ENCODE measurements around the gene PRKG1.
"Not testable (repeated sequence)": the region's sequence is repeated elsewhere in the genome, so short reads cannot be mapped to it uniquely, and the experiment has no call there.

PRKG1 gene

GRCh38 chr10:51700228-51700817 is 626.0 kb downstream of the PRKG1 start:
- DNase-seq (ENCODE audit: low read depth) = no peak

DNA sequence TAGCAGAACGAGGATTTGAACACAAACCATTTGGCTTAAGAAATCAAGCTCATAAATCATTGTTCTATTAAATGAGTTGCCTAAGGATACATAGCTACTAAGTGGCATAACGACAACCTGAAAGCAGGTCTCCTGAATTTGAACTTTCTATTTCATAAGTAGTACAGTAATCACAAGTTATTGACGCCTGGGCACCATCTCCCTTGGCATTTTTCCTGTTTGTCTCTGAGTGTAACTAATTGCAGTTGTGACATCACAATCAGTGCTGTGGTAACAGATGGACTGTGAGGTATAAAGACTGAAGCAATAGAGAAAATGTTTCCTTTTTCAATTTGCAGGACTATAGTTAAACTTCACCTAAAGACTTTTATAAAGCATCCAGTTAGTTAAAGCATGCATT is 631.5 kb downstream of the PRKG1 start:
- no peak for DNase-seq (ENCODE audit: low read depth)

- no peak for DNase-seq (ENCODE audit: low read depth)
These were observed 631.9 kb downstream of the PRKG1 start for GRCh38 chr10:51706225-51706624.

DNA sequence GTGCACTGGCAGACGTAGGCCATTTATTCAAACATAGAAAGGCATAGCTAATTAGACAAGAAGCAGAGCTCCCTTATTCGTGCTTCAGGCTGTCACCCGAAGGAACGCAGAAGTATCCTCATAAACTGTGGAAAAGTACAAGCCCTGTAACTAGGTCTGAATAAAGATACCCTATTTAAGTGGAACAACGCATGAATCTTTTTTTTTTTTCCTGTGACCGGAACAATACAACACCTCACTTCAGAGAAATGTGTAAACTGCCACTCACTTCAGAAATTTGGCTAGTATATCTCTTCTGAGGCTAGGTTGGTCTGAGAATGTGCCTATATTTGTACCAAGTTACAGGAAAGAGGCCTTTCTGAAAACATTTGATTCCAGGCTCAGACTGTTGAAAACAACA is 633.1 kb downstream of the PRKG1 start:
- DNase-seq (ENCODE audit: low read depth) = no peak

GRCh38 chr10:51707821-51708424 is 633.6 kb downstream of the PRKG1 start:
- no peak for DNase-seq (ENCODE audit: low read depth)

DNA sequence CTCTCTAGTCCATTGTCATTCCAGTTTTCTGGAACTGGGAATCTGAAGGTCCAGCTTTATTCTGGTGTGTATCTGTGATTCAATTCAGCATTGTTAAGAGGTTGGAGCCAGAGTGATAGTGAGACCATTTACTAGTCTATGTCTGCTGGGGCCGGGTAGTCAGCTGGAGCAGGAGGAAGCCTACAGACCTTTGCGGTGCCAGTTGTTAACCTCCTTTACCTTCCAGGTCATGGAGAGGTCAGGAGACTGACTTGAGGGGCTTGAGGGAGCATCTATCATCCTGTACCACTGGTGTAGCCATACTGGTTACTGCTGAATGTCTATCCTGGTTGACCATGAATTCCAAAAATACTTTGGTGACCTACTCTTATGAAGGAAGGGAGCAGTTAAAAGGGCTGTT is 634.3 kb downstream of the PRKG1 start:
- DNase-seq (ENCODE audit: low read depth) = no peak

DNA sequence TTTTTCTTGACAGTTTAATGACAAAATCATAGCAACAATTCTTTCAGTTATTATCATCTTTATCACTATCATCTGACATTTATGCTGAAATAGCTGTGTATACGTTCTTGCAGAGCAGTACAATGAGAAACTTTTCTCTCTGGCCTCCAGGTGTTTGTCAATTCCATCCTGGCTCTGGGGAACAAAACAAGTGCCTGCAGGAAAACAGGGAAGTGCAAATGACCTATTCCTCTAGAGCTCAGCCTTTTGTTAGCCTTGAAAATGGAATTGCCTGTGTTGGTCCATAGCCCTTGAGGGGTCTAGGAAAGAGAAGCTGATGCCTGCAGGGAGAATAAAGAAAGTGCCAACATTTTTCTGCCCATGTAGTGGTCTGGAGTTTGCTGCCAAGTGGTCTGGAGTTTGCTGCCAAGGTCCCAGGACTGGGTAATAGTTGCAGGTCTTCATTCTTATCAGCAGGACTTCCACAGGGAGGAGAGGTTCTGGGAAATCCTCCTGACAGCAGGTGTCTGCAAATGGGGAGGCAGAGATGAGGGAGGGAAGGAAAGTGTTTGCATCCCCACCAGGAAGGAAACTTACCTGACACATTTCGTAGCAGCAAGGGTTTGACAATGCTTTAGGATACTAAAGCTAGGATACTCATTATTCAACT is 635.2 kb downstream of the PRKG1 start:
- no peak for DNase-seq (ENCODE audit: low read depth)

DNA sequence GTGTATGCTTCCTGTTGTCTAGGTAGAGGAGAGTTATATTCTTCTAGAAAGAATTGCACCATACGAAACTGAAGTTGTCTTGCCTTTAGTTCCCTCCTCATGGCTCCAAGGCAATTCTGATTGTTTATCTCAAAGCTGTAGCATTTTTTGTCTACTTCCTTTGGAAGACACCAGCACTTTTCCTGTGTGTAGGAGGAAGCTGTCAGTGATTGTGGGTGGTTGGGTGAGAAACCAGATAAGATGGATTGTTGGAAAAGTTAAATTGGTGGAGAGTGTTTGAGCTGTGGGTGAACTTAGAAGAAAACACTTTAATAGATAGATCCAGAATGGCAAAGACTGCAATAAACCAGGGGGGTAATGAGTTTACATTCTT is 637.2 kb downstream of the PRKG1 start:
- no peak for DNase-seq (ENCODE audit: low read depth)

GRCh38 chr10:51716981-51717380 is 642.7 kb downstream of the PRKG1 start:
- DNase-seq (ENCODE audit: low read depth) = no peak

DNA sequence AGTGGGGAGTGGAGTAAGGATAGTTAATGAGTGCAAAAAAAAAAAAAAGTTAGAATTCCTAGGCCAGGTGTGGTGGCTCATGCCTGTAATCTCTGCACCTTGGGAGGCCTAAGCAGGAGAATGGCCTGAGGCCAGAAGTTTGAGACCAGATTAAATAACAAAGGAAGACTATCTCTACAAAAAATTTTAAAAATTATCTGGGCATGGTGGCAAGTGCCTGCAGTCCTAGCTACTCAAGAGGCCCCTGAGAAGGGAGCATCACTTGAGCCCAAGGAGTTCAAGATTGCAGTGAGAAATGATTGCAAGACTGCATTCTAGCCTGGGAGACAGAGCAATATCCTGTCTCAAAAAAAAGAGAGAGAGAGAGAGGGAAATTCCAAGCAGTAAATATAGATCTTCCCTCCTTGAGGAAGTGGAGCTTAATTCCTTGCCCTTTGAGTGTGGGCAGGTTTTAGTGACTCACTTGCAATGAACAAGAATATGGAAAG is 644.6 kb downstream of the PRKG1 start:
- no peak for DNase-seq (ENCODE audit: low read depth)

DNA sequence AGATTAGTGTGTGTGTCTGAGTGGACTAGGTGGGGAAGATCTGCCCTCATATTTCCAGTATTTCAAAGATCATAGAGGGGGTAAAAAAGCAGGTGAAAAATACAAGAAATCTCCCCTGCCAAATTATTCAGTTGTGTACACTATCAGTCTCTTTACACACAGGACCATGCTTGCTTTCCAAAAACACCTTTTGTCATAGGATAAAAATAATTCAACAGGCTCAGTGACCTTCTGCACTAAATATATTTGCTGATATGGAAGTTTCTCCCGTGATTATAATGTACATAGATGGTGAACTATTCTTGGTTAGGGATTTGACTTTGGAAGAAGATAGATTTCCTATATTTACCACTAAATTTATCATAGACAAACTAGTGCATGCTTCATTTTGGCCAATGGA is 649.8 kb downstream of the PRKG1 start:
- DNase-seq (ENCODE audit: low read depth) = no peak

GRCh38 chr10:51729822-51730555 is 655.7 kb downstream of the PRKG1 start:
- DNase-seq (ENCODE audit: low read depth) = no peak

GRCh38 chr10:51733057-51733456 is 658.8 kb downstream of the PRKG1 start:
- no peak for DNase-seq (ENCODE audit: low read depth)

DNA sequence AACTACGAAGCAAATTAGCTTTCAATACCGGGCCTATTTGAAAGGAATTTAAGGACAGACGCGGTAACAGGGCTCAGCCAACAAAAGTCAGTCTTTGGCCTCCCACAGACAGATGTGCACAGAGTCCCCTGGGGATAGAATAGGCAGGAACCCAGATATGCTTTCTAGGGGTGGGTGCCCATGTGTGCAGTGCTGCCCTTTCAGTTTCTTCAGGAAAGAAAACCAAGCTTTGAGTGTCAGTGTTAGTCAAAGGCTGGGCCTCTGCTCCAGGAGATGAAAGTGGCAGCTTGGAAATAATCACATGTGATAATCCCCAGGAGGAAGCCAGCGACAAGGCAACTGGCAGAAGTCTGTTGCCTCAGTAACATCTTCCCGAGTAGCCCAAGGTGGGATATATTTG is 668.9 kb downstream of the PRKG1 start:
- no peak for DNase-seq (ENCODE audit: low read depth)

DNA sequence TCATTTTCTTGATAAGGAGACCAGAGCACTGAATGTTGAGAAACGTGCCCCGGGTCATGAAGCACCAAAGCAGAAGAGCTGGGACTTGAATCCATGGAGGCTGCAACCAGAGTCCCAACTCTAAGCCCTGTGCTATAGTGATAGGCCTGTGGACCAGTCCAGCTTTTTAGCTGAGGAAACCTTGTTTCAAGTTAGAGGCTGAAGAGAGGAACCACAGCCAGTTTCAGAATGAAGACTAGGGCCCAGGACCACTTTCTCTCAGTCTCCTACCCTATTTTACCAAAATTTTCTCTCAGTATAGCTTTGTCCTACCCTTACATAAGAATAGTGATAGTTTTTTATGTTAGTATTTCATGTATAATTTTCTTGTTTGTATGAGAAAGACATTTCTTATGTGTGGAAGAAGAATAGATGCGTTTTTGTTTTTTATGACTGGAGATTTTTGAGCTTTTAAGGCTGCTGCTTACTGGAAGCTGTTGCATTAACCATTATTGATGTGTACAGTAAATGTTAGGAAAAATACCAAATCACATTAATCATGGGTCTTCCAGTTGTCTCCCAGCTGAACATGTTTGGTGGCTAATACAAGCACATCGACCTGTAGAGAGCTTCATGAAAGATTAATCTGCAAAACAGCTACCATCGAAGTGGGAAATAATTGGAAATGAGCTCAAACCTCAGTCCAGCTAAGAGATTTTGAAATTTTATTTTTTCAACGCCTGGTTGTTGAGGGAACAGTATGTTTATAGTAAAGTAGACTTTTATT is 670.1 kb downstream of the PRKG1 start:
- no peak for DNase-seq (ENCODE audit: low read depth)

- DNase-seq (ENCODE audit: low read depth) = no peak
These were observed 671.1 kb downstream of the PRKG1 start for GRCh38 chr10:51745397-51745796.

GRCh38 chr10:51747216-51747615 is 672.9 kb downstream of the PRKG1 start:
- DNase-seq (ENCODE audit: low read depth) = no peak

DNA sequence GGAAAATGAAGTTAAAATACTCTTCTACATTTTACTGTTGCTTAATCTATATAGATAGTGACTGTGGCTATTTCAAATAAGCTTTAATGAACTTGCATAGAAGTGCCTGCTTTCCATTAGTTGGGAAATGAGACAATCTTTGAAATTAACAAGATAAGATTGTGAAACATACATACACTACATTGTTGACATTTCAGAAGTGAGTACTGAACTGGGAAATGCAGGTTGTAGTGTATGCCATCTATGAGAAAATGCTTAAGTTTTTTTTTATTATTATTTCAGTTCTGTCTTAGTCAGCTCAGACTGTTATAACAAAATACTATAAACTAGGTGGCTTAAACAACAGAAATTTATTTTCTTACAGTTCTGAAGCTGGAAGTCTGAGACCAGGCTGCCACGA is 674.7 kb downstream of the PRKG1 start:
- DNase-seq (ENCODE audit: low read depth) = no peak

DNA sequence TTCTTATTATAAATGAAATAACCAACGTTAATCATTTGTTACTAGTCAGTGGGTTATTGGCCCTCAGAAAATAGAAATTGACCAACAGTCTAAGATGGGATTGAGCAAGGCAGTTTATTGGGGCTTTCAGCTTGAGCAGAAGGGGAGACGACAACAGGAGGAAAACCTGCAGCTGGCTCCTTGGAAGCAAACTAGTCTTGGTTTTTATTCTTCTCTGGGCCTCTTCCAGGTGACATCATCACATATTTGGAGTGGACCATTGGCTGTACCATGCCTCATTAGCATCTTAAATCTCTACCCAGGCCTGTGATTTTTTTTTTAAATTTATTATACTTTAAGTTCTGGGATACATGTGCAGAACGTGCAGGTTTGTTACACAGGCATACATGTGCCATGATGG is 684.1 kb downstream of the PRKG1 start:
- no peak for DNase-seq (ENCODE audit: low read depth)

DNA sequence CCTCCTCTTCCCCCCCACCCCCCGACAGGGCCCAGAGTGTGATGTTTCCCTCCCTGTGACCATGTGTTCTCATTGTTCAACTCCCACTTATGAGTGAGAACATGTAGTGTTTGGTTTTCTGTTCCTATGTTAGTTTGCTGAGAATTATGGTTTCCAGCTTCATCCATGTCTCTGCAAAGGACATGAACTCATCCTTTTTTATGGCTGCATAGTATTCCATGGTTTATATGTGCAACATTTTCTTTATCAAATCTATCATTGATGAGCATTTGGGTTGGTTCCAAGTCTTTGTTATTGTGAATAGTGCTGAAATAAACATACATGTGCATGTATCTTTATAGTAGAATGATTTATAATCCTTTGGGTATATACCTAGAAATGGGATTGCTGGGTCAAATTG is 684.6 kb downstream of the PRKG1 start:
- not testable (repeated sequence) for DNase-seq (ENCODE audit: low read depth)

DNA sequence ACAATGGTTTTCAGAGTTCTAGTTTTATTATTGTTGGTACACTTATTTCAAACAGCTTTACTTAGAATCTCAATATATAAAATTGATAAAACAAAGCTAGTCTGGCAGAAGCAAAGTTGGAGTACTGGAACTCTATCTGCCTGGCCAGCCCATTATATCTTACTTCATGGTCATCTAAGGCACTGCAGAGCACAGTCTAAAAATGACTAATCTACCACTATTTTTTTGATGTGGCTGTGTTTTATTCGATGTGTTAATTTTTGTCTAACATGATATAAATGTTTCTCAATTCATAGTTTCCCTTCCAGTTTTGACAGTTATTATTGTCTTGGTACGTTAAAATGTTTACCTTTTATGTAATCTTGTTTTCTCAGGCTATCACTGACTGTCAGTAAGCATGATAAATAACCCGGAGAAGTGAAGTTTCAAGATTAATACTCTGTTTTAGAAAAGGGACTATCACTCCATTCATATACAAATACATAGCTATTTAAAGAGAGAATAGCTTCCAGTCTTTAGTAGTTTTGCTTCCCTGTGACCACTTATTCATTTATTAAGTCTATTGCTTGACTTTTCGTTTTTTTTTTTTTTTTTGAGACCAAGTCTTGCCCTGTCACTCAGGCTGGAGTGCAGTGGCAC is 685.7 kb downstream of the PRKG1 start:
- DNase-seq (ENCODE audit: low read depth) = no peak

Measured in T-helper 22 cell (primary cell).